HFFc6 (cell line): Measurements from ENCODE around the gene CACNA1C. TPM values are rescaled to one million over a fixed set of nuclear protein-coding genes. Genes with fewer than 3 reads are reported as not detected.

Experiments used
- DNase-seq: peaks from one replicate; pipeline ENCODE4 v3.0.0-alpha.2; 2018
- H3K27ac Mint-ChIP-seq: 2 replicates; pipeline ENCODE4 v1.8.0; 2020; ENCODE audit warnings: mild to moderate bottlenecking, mixed read lengths
- H3K27me3 Mint-ChIP-seq: 2 replicates; pipeline ENCODE4 v1.8.0; 2021; ENCODE audit warnings: mild to moderate bottlenecking, moderate library complexity, mixed read lengths; ENCODE audit not compliant: insufficient read depth
- H3K36me3 Mint-ChIP-seq: 2 replicates; pipeline ENCODE4 v1.8.0; 2021; ENCODE audit warnings: low read depth, mixed read lengths
- H3K4me1 Mint-ChIP-seq: 2 replicates; pipeline ENCODE4 v1.8.0; 2020; ENCODE audit warnings: low read depth, mixed read lengths
- H3K4me3 Mint-ChIP-seq: 2 replicates; pipeline ENCODE4 v1.8.0; 2020; ENCODE audit warnings: mild to moderate bottlenecking, moderate library complexity, mixed read lengths
- H3K9me3 Mint-ChIP-seq: 2 replicates; pipeline ENCODE4 v1.8.0; 2020; ENCODE audit warnings: mild to moderate bottlenecking, mixed read lengths
- total RNA-seq, 6 experiments: library from RNA; stranded (reverse); fragmentation: NEBNext Ultra II Directional; extraction: Animal tissue kit (Norgen Biotek cat#: 25700); gene quantifications; 2 replicates in 1 of 6; 3 replicates in 5 of 6; pipeline ENCODE4 v1.2.3, GENCODE V29; 2021
- TF ChIP-seq, protein P1 (sequence below): fragments of 200-600 bp; sonication (generic); IDR thresholded peaks from 2 replicates; pipeline ENCODE4 v1.5.0; 2021; ENCODE audit warnings: antibody characterized with exemption, mild to moderate bottlenecking

Gene CACNA1C
- total RNA-seq, 6 experiments from 2014 or later = 6.7 to 11.5 (median 10.6) TPM

DNA sequence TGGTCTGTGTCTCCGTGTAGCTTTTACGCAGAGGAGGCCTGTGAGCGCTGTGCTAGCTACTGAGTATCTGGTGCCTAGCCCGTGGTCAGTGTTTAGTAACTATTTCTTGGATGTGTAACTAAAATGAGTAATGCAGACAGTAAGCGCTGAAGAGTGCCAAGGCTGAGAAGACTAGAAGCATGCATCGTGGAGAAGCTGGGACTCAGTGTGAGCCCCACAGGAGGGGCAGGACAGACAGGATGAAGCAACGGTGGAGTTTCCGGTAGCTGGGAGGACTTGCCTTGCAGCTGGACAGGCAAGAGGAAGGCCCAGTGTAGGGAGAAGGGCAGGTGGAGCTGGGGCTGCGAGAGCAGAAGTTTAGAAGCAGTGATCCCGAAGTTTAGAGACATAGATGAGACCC, 508.6 kb downstream of the CACNA1C start:
- H3K4me3 Mint-ChIP-seq = no peak overlapping the region
- TF ChIP-seq, protein P1, sequence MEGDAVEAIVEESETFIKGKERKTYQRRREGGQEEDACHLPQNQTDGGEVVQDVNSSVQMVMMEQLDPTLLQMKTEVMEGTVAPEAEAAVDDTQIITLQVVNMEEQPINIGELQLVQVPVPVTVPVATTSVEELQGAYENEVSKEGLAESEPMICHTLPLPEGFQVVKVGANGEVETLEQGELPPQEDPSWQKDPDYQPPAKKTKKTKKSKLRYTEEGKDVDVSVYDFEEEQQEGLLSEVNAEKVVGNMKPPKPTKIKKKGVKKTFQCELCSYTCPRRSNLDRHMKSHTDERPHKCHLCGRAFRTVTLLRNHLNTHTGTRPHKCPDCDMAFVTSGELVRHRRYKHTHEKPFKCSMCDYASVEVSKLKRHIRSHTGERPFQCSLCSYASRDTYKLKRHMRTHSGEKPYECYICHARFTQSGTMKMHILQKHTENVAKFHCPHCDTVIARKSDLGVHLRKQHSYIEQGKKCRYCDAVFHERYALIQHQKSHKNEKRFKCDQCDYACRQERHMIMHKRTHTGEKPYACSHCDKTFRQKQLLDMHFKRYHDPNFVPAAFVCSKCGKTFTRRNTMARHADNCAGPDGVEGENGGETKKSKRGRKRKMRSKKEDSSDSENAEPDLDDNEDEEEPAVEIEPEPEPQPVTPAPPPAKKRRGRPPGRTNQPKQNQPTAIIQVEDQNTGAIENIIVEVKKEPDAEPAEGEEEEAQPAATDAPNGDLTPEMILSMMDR = no peak

DNA sequence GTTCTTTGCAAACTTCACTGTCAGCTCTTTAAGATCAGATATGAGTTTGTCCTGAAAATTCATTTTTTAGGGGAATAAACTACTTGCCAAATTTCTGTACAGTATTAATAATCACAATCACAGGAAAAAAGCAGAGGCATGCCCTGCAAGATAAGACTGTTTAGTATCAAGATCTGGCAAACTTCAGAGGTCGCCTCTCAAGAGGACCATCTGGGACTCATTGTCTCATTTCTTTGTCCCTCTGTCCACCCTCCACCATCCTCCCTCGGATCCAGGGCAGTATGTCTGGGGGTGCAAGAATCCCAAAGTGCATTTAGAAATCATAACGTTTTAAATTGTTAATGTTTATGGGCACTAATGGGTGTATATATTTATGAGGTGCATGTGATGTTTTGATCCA, 509.6 kb downstream of the CACNA1C start:
- TF ChIP-seq, protein P1 = no peak
- Mint-ChIP-seq H3K27me3 (peaks cover 1% of the 10 kb centered on the region), H3K4me3 (no peak overlapping the region), H3K27ac (no peak overlapping the region), H3K4me1 (no peaks in the 10 kb centered on the region), H3K9me3 (no peaks in the 10 kb centered on the region), H3K36me3 (peaks cover 15% of the 10 kb centered on the region)
- no peak for DNase-seq

More for the DNA sequence above, 508.6 kb downstream of the CACNA1C start:
- H3K27me3 Mint-ChIP-seq = peaks cover 1% of the 10 kb centered on the region
- H3K4me1 Mint-ChIP-seq = no peaks in the 10 kb centered on the region
- no peak for DNase-seq
- no peaks in the 10 kb centered on the region for H3K9me3 Mint-ChIP-seq
- peaks cover 21% of the 10 kb centered on the region for H3K36me3 Mint-ChIP-seq
- H3K27ac Mint-ChIP-seq = no peak overlapping the region

DNA sequence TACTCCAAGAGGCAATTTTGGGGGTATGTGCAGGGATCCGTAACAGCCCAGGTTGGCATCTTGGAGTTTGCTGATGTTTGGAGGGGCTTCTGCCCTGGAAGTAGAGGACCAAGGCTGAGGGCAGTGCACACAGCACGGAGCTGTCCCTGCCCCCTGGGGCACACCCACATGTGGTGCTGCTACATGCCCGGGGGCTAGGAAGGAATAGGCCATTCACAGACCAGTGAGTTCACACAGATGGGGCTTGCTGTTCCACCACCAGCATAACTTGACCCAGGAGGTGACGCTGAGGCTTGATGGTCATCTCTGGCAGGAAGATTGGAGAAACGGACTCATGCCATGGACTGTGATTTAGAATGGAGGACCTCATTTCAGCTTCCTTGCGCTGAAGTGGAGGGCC, 510.9 kb downstream of the CACNA1C start:
- peaks cover 1% of the 10 kb centered on the region; the same call in 1 of the 2 replicates for H3K27me3 Mint-ChIP-seq
- H3K27ac Mint-ChIP-seq = no peak overlapping the region
- no peak for DNase-seq
- no peak overlapping the region for H3K4me3 Mint-ChIP-seq
- no peaks in the 10 kb centered on the region for H3K4me1 Mint-ChIP-seq
- no peaks in the 10 kb centered on the region for H3K9me3 Mint-ChIP-seq
- TF ChIP-seq, protein P1 = no peak
- peaks cover 9% of the 10 kb centered on the region for H3K36me3 Mint-ChIP-seq

DNA sequence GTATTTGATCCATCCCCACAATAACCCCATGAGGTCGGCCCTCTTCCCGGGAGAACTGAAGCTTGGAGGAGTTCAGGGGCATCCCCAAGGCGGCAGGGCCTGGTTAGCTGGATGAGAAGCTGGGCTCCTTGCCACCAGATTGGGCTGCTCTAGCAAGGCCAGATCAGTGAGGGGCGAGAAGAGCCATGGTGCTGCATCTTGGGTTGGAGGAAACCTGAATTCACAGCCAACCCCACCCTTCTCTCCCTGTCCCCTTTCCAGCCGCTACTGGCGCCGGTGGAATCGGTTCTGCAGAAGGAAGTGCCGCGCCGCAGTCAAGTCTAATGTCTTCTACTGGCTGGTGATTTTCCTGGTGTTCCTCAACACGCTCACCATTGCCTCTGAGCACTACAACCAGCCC, 513.4 kb downstream of the CACNA1C start:
- Mint-ChIP-seq H3K4me1 (no peaks in the 10 kb centered on the region), H3K9me3 (no peaks in the 10 kb centered on the region), H3K36me3 (0 out of 2 replicates have a peak, but pooled peaks cover 2% of the 10 kb centered on the region), H3K27ac (no peak overlapping the region), H3K27me3 (peaks cover 1% of the 10 kb centered on the region; the same call in 1 of the 2 replicates), H3K4me3 (no peak overlapping the region)
- no peak for DNase-seq
- TF ChIP-seq, protein P1 = no peak

DNA sequence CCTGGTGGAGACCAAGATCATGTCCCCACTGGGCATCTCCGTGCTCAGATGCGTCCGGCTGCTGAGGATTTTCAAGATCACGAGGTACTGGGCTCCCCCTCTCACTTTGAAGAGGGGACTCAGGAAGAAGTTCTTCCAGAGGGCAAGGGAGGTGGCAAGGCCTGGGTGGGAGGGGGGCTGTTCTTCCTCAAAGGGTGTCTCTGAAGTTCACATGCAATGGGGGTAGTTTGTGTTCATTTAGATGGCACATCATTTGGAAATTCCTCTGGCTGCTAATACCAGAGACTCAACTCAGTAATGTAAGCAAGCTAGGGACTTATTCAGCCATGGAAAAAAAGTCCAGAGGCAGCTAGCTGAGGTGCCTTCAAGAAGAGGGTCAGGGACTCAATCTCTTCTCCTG, 514.9 kb downstream of the CACNA1C start:
- H3K4me3 Mint-ChIP-seq = no peak overlapping the region
- peaks cover 1% of the 10 kb centered on the region; the same call in 1 of the 2 replicates for H3K27me3 Mint-ChIP-seq
- no peak overlapping the region for H3K27ac Mint-ChIP-seq
- H3K36me3 Mint-ChIP-seq = no peaks in the 10 kb centered on the region
- H3K4me1 Mint-ChIP-seq = no peaks in the 10 kb centered on the region
- no peaks in the 10 kb centered on the region for H3K9me3 Mint-ChIP-seq
- no peak for DNase-seq
- TF ChIP-seq, protein P1 = no peak

DNA sequence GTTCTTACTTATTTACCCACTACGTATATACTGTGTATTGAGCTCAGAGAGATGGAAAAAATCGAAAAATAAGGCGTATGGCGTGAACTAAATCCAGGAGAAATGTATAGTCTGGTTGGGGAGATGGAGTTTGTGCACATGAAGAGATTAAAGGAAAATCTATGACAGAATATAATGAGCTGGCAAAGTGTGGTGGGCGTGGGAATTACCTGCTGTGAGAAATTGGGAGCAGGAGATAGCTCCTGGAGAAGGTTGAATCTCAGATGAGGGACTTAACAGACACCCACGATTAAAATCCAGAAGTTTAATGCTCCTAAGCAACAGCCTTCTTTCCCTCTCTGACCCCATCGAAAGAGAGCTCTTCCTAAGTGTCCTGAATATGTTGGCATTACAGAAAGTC, 517.8 kb downstream of the CACNA1C start:
- TF ChIP-seq, protein P1 = no peak
- no peaks in the 10 kb centered on the region for H3K4me1 Mint-ChIP-seq
- no peak overlapping the region for H3K27ac Mint-ChIP-seq
- no peaks in the 10 kb centered on the region for H3K36me3 Mint-ChIP-seq
- H3K9me3 Mint-ChIP-seq = no peaks in the 10 kb centered on the region
- H3K27me3 Mint-ChIP-seq = no peaks in the 10 kb centered on the region
- DNase-seq = no peak
- no peak overlapping the region for H3K4me3 Mint-ChIP-seq
